CD14-positive monocyte (primary cell): Measurements from ENCODE around the gene CMTM6. TPM values are rescaled to one million over a fixed set of nuclear protein-coding genes. Genes with fewer than 3 reads are reported as not detected.

Source experiments
- DNase-seq, 3 donors: peaks; one replicate each; pipeline ENCODE4 v3.0.0-alpha.2; 2011 to 2022
- H2AFZ ChIP-seq: 2 replicates; pipeline ENCODE4 v1.6.0; 2012; ENCODE audit warnings: mild to moderate bottlenecking, low read depth, low read length, inconsistent platforms; ENCODE audit not compliant: insufficient read depth, poor library complexity, severe bottlenecking
- H3K27ac ChIP-seq, 2 donors: 1 replicate in 1 of 2; 2 replicates in 1 of 2; pipeline ENCODE4 v1.5.1; 2012 to 2013; ENCODE audit warnings: low read length in 2 of 2, control low read depth in 1 of 2, inconsistent platforms in 1 of 2, low read depth in 1 of 2, mild to moderate bottlenecking in 1 of 2
- H3K27me3 ChIP-seq, 2 donors: one replicate each; pipeline versions ENCODE4 v1.6.0 to v1.6.1; 2011 to 2013; ENCODE audit warnings: low read length in 2 of 2; ENCODE audit not compliant: control insufficient read depth in 2 of 2, insufficient read depth in 2 of 2
- H3K36me3 ChIP-seq, 2 donors: replicated peaks in 1 of 2; 1 replicate in 1 of 2; 2 replicates in 1 of 2; pipeline versions ENCODE4 v1.5.1 to v1.6.1; 2012 to 2013; ENCODE audit warnings: low read length in 2 of 2, control low read depth in 1 of 2, inconsistent platforms in 1 of 2, mild to moderate bottlenecking in 1 of 2; ENCODE audit not compliant: insufficient read depth in 2 of 2, control insufficient read depth in 1 of 2
- H3K4me1 ChIP-seq, 2 donors: 1 replicate in 1 of 2; 2 replicates in 1 of 2; pipeline versions ENCODE4 v1.5.1 to v1.6.1; 2012 to 2013; ENCODE audit warnings: low read length in 2 of 2, control low read depth in 1 of 2, inconsistent platforms in 1 of 2, mild to moderate bottlenecking in 1 of 2, moderate library complexity in 1 of 2; ENCODE audit not compliant: insufficient read depth in 2 of 2, control insufficient read depth in 1 of 2
- H3K4me2 ChIP-seq: replicated peaks from 2 replicates; pipeline ENCODE3; 2012; ENCODE audit warnings: low read length, moderate library complexity, mild to moderate bottlenecking; ENCODE audit not compliant: poor library complexity, severe bottlenecking; ENCODE audit errors: extremely low read depth
- H3K4me3 ChIP-seq, 3 experiments: fragments of 200-600 bp in 1 of 3; sonication (generic) in 1 of 3; replicated peaks in 1 of 3; 1 replicate in 2 of 3; 2 replicates in 1 of 3; pipeline ENCODE4 v1.5.1; 2011 to 2013; ENCODE audit warnings: low read length in 3 of 3, mild to moderate bottlenecking in 3 of 3, control low read depth in 2 of 3, low read depth in 2 of 3, inconsistent platforms in 1 of 3, moderate library complexity in 1 of 3
- H3K79me2 ChIP-seq: 2 replicates; pipeline ENCODE4 v1.6.0; 2012; ENCODE audit warnings: mild to moderate bottlenecking, control low read depth, inconsistent platforms, low read length, moderate library complexity; ENCODE audit not compliant: insufficient read depth
- H3K9ac ChIP-seq: 2 replicates; pipeline ENCODE4 v1.6.0; 2017; ENCODE audit warnings: low read length, mild to moderate bottlenecking; ENCODE audit not compliant: insufficient read depth, poor library complexity, severe bottlenecking
- H3K9me3 ChIP-seq, 2 donors: replicated peaks in 1 of 2; 1 replicate in 1 of 2; 2 replicates in 1 of 2; pipeline versions ENCODE4 v1.5.1 to v1.6.1; 2012 to 2013; ENCODE audit warnings: low read length in 2 of 2, control low read depth in 1 of 2; ENCODE audit not compliant: control insufficient read depth in 1 of 2, insufficient read depth in 1 of 2
- H4K20me1 ChIP-seq: 2 replicates; pipeline ENCODE4 v1.6.0; 2012; ENCODE audit warnings: mild to moderate bottlenecking, low read length, control low read depth, moderate library complexity; ENCODE audit not compliant: insufficient read depth
- H3K27ac Mint-ChIP-seq, 7 donors: one replicate each; pipeline ENCODE4 v1.8.0; 2020; ENCODE audit warnings: mild to moderate bottlenecking in 7 of 7, mixed read lengths in 7 of 7, moderate library complexity in 6 of 7, inconsistent platforms in 2 of 7
- H3K27me3 Mint-ChIP-seq, 3 donors: one replicate each; pipeline ENCODE4 v1.8.0; 2021 to 2022; ENCODE audit warnings: low read depth in 3 of 3, mild to moderate bottlenecking in 3 of 3, mixed read lengths in 3 of 3, moderate library complexity in 3 of 3, inconsistent platforms in 1 of 3
- H3K36me3 Mint-ChIP-seq, 2 donors: one replicate each; pipeline ENCODE4 v1.8.0; 2020; ENCODE audit warnings: mixed read lengths in 2 of 2, inconsistent platforms in 1 of 2, mild to moderate bottlenecking in 1 of 2
- H3K4me1 Mint-ChIP-seq: one replicate; pipeline ENCODE4 v1.8.0; 2020; ENCODE audit warnings: mild to moderate bottlenecking, mixed read lengths
- H3K4me3 Mint-ChIP-seq, 2 donors: one replicate each; pipeline ENCODE4 v1.8.0; 2020; ENCODE audit warnings: mild to moderate bottlenecking in 2 of 2, mixed read lengths in 2 of 2, moderate library complexity in 1 of 2
- H3K9me3 Mint-ChIP-seq, 7 donors: one replicate each; pipeline ENCODE4 v1.8.0; 2020 to 2022; ENCODE audit warnings: mixed read lengths in 7 of 7, mild to moderate bottlenecking in 6 of 7, moderate library complexity in 6 of 7, inconsistent platforms in 2 of 7
- WGBS: methylation state at CpG from one replicate; pipeline ENCODE4 v1.1.5; 2013; ENCODE audit warnings: missing lambda C conversion rate; ENCODE audit not compliant: insufficient coverage; 5-methylcytosine and 5-hydroxymethylcytosine counted together
- intact Hi-C, 2 donors: fragments of 100-400 bp; cut with micrococcal nuclease; formaldehyde crosslinking; loops; one replicate each; pipeline versions ENCODE4 v1.15.0 to v1.15.1; 2023
- polyA plus RNA-seq, 3 donors: library from polyadenylated mRNA; depleted of rRNA in 1 of 3; unstranded in 2 of 3; stranded (reverse) in 1 of 3; fragments of 300-500 nt in 2 of 3; fragments of >200 nt in 1 of 3; fragmentation: Illumina TruSeq in 2 of 3; gene quantifications; 1 replicate in 2 of 3; 2 replicates in 1 of 3; pipeline ENCODE4 v1.2.3, GENCODE V29; 2012 to 2021
- small RNA-seq: library from RNA; depleted of rRNA; stranded (forward); fragments of <200 nt; gene quantifications from one replicate; pipeline ENCODE3, GENCODE V24; 2012; ENCODE audit warnings: low read depth; ENCODE audit not compliant: insufficient read length
- TF ChIP-seq, protein P1 (sequence below): fragments of 200-600 bp; IDR thresholded peaks from one replicate; pipeline ENCODE4 v1.8.0; 2022; ENCODE audit warnings: antibody characterized with exemption, mild to moderate bottlenecking

The CMTM6 gene
- polyA plus RNA-seq, 3 donors = 40.0 to 210 (median 190) TPM

DNA sequence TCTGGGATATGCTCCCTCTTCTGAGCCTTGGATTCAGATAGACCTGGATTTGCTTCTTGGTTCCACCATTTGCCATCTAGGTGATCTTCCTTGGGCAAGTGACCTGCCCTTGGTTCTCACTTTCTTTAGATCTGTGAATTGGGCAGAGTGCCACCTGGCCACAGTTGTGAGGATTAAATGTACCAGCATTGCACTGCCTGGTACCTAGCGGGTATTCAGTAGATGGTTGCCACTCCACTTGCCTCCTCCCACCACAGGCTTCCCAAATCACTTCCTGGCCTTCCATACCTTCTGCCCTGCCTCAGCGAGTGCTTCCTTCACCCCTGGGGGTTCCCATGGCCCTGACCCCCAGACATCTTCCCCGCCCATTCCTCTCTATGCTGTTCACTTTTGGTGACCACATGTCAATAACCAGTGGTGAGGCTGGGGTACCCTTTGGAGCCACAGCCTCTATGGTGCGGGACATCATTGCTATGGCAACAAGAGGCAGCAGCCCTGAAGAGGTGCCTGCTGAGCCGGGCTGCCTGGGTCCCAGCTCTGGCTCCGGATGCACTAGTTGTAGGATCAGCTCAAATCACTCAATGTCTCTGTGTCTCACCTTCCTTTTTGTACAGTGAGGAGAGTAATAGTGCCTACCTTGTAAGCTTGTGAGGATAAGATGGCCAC is 70.5 kb downstream of the CMTM6 start:
- DNase-seq = no peak
- Histone ChIP-seq H3K4me3 (peak overlapping the region in 1 of 3 experiments; percentile 44), H4K20me1 (peaks cover 72% of the 10 kb centered on the region), H2AFZ (peak overlapping the region; percentile 42), H3K9ac (peak overlapping the region; percentile 38), H3K4me2 (peak overlapping the region; percentile 60), H3K79me2 (peaks cover 99% of the 10 kb centered on the region), H3K27me3 (no peaks in the 10 kb centered on the region), H3K27ac (peak overlapping the region; percentile 77), H3K9me3 (no peaks in the 10 kb centered on the region), H3K36me3 (no peaks in the 10 kb centered on the region), H3K4me1 (peaks cover 51 to 56% of the 10 kb centered on the region in 2 donors)
- Mint-ChIP-seq H3K4me3 (no peak overlapping the region), H3K27me3 (no peaks in the 10 kb centered on the region), H3K4me1 (peaks cover 73% of the 10 kb centered on the region), H3K9me3 (no peaks in the 10 kb centered on the region), H3K36me3 (peaks cover 2 to 11% of the 10 kb centered on the region in 2 donors), H3K27ac (peak overlapping the region; percentile 76 to 97 (median 94))
- WGBS = 83% methylated on average over 4 of the region's 6 CpGs
- TF ChIP-seq, protein P1, sequence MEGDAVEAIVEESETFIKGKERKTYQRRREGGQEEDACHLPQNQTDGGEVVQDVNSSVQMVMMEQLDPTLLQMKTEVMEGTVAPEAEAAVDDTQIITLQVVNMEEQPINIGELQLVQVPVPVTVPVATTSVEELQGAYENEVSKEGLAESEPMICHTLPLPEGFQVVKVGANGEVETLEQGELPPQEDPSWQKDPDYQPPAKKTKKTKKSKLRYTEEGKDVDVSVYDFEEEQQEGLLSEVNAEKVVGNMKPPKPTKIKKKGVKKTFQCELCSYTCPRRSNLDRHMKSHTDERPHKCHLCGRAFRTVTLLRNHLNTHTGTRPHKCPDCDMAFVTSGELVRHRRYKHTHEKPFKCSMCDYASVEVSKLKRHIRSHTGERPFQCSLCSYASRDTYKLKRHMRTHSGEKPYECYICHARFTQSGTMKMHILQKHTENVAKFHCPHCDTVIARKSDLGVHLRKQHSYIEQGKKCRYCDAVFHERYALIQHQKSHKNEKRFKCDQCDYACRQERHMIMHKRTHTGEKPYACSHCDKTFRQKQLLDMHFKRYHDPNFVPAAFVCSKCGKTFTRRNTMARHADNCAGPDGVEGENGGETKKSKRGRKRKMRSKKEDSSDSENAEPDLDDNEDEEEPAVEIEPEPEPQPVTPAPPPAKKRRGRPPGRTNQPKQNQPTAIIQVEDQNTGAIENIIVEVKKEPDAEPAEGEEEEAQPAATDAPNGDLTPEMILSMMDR = no peak
- intact Hi-C loops = loop anchor here (5.0 to 10.0 kb wide), 2 partner anchors 40 to 57 kb away; partner anchors contain the start of gene CMTM7 (in 1 of the 2)

DNA sequence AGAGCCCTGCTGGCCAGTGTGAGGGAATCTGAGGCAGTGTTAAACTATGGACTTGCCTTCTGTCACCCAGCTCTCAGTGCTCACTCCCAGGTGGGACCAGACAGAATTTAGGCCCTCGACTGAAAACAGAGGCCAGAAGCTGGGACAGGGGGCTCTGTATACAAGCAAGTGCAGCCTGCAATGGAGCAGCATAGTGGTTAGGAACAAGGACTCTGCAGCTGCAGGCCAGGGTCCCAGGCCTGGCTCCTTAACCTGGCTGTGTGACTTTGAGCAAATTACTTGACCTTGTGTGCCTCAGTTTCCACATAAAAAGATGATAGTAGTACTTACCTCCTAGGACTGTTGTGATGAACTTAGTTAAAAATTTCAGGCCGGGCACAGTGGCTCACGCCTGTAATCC is 71.2 kb downstream of the CMTM6 start:
- Histone ChIP-seq H3K36me3 (no peaks in the 10 kb centered on the region), H3K4me3 (no peak overlapping the region), H3K27ac (peak overlapping the region; percentile 77), H2AFZ (no peak overlapping the region), H3K4me1 (peaks cover 51 to 56% of the 10 kb centered on the region in 2 donors), H3K27me3 (no peaks in the 10 kb centered on the region), H3K9ac (no peak overlapping the region), H3K79me2 (peaks cover 99% of the 10 kb centered on the region), H4K20me1 (peaks cover 72% of the 10 kb centered on the region), H3K9me3 (no peaks in the 10 kb centered on the region), H3K4me2 (peak overlapping the region; percentile 8)
- no peak overlapping the region for H3K4me3 Mint-ChIP-seq
- intact Hi-C loops = loop anchor here (5.0 to 10.0 kb wide), 2 partner anchors 39 to 57 kb away; partner anchors contain the start of gene CMTM7 (in 1 of the 2)
- peaks cover 70% of the 10 kb centered on the region for H3K4me1 Mint-ChIP-seq
- H3K9me3 Mint-ChIP-seq = no peaks in the 10 kb centered on the region
- H3K27ac Mint-ChIP-seq = peak overlapping the region; percentile 53 to 97 (median 90)
- WGBS = 86% methylated on average over 2 of the region's 3 CpGs
- TF ChIP-seq, protein P1 = no peak
- peaks cover 2 to 11% of the 10 kb centered on the region in 2 donors for H3K36me3 Mint-ChIP-seq
- no peaks in the 10 kb centered on the region for H3K27me3 Mint-ChIP-seq
- no peak for DNase-seq

Small RNA genes within 50 kb of the gene (small RNA-seq; reads per million reads assigned to genes)
- 0.94 reads per million for gene MIR548AY

Other genes starting within 250 kb of the CMTM6 start
- 100 to 1,000 TPM; 100 to 148 (median 146) TPM for gene CMTM7, start 111.0 kb downstream of the CMTM6 start, polyA plus RNA-seq
- 10 to 100 TPM; 23.5 to 50.1 (median 46.8) TPM for gene DYNC1LI1, start 68.0 kb upstream of the CMTM6 start, polyA plus RNA-seq
- 10 to 100 TPM; 17.9 to 21.5 (median 19.6) TPM for gene CNOT10, start 182.3 kb upstream of the CMTM6 start, polyA plus RNA-seq